ENCODE data around the gene MARCHF4. TPM values are rescaled to one million over a fixed set of nuclear protein-coding genes. Genes with fewer than 3 reads are reported as not detected.

Gene MARCHF4
- 1.4 to 6.2 TPM (median 6.1 TPM) in 3 replicates for total RNA-seq
- long read RNA-seq, full-length matches to known transcripts, result 4 of 27 reads
- long read RNA-seq, partial matches to known transcripts, result 0 of 27 reads
- long read RNA-seq, other reads (novel, unspliced or antisense), result 23 of 27 reads

- Mint-ChIP-seq H3K27me3 (ENCODE audit: low read depth) (no peaks in the 10 kb centered on the region), H3K4me1 (ENCODE audit: low read depth) (peaks cover 48% of the 10 kb centered on the region), H3K36me3 (ENCODE audit: low read depth) (no peaks in the 10 kb centered on the region), H3K27ac (ENCODE audit: unreplicated experiment) (peak within 1 kb of the TSS; percentile 92), H3K4me3 (ENCODE audit: unreplicated experiment) (peak within 1 kb of the TSS; percentile 82), H3K9me3 (ENCODE audit: low read depth) (no peaks in the 10 kb centered on the region)
- DNase-seq (ENCODE audit: low spot score), result peak; percentile 94
- no peak for TF ChIP-seq CTCF (IDR thresholded peaks at IDR 0.05)
These were observed at the start of gene MARCHF4 for GRCh38 chr2:216371721-216372702. Gene MARCHF4, minus strand, starts transcription at chr2:216372483. Its CDS starts 2,223 bp downstream, at chr2:216370260.

GRCh38 chr2:216420367-216421101 is 48.3 kb upstream of the MARCHF4 start:
- H3K9me3 Mint-ChIP-seq (ENCODE audit: low read depth), result no peaks in the 10 kb centered on the region
- H3K4me3 Mint-ChIP-seq (ENCODE audit: unreplicated experiment), result no peak overlapping the region
- no peak for TF ChIP-seq CTCF (IDR thresholded peaks at IDR 0.05)
- H3K36me3 Mint-ChIP-seq (ENCODE audit: low read depth), result peaks cover 36% of the 10 kb centered on the region
- no peaks in the 10 kb centered on the region for H3K27me3 Mint-ChIP-seq (ENCODE audit: low read depth)
- no peak overlapping the region for H3K27ac Mint-ChIP-seq (ENCODE audit: unreplicated experiment)
- DNase-seq (ENCODE audit: low spot score), result no peak
- H3K4me1 Mint-ChIP-seq (ENCODE audit: low read depth), result peaks cover 2% of the 10 kb centered on the region

DNA sequence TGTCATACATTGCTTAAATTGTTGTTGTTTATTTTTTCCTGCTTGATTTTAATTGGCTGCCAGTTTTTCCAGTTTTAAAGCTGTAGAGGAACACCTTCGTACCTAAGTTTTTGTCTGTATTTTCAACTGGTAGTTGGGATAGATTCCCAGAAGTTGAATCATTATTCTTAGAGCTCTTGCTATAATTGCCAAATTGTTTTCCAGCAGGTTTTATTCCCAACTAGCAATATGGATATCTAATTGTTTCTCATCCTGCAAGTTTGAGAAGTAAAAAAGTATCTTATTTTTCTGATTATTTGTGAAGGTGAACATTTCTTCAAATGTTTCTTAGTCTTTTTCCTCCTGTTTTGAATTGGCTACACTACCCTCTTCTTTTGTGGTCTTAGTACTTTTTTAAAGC is 46.7 kb upstream of the MARCHF4 start:
- Mint-ChIP-seq H3K36me3 (ENCODE audit: low read depth) (peaks cover 24% of the 10 kb centered on the region), H3K4me3 (ENCODE audit: unreplicated experiment) (no peak overlapping the region), H3K9me3 (ENCODE audit: low read depth) (no peaks in the 10 kb centered on the region), H3K27me3 (ENCODE audit: low read depth) (no peaks in the 10 kb centered on the region), H3K4me1 (ENCODE audit: low read depth) (no peaks in the 10 kb centered on the region), H3K27ac (ENCODE audit: unreplicated experiment) (no peak overlapping the region)
- DNase-seq (ENCODE audit: low spot score), result no peak
- TF ChIP-seq CTCF (IDR thresholded peaks at IDR 0.05), result no peak

GRCh38 chr2:216416571-216417307 is 44.5 kb upstream of the MARCHF4 start:
- no peak overlapping the region for H3K4me3 Mint-ChIP-seq (ENCODE audit: unreplicated experiment)
- H3K27me3 Mint-ChIP-seq (ENCODE audit: low read depth), result no peaks in the 10 kb centered on the region
- peaks cover 12% of the 10 kb centered on the region for H3K36me3 Mint-ChIP-seq (ENCODE audit: low read depth)
- no peak for DNase-seq (ENCODE audit: low spot score)
- no peaks in the 10 kb centered on the region for H3K9me3 Mint-ChIP-seq (ENCODE audit: low read depth)
- H3K4me1 Mint-ChIP-seq (ENCODE audit: low read depth), result peaks cover 11% of the 10 kb centered on the region
- H3K27ac Mint-ChIP-seq (ENCODE audit: unreplicated experiment), result no peak overlapping the region
- TF ChIP-seq CTCF (IDR thresholded peaks at IDR 0.05), result no peak

Measured in chondrocyte (in vitro differentiated cells).